Inferior parietal cortex (tissue), 1 donor: ENCODE results near the gene AADACL2.
"Not testable (repeated sequence)": the region's sequence is repeated elsewhere in the genome, so short reads cannot be mapped to it uniquely, and the experiment has no call there.

Experiments used
- DNase-seq: peaks from one replicate; pipeline ENCODE4 v3.0.0-alpha.2; 2016; ENCODE audit errors: extremely low spot score

The AADACL2 gene, protein sequence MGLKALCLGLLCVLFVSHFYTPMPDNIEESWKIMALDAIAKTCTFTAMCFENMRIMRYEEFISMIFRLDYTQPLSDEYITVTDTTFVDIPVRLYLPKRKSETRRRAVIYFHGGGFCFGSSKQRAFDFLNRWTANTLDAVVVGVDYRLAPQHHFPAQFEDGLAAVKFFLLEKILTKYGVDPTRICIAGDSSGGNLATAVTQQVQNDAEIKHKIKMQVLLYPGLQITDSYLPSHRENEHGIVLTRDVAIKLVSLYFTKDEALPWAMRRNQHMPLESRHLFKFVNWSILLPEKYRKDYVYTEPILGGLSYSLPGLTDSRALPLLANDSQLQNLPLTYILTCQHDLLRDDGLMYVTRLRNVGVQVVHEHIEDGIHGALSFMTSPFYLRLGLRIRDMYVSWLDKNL

DNA sequence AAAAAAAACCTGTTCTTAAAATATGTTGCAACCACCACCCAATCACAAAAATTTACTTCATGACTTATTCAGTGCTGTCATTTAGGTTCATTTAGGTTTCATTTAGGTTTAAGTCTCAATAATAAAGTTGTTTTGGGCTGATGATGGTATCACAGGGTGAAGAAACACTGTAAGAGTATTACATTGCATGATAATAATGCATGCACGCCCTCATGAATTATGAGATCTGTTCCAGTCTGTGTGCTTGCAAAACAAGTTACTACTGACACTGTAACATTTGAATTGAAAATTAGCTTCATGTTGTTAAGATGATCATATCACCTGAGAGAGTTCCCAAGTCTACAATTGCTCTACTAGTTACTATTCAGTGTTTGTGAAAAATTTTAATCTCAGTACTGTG is at the start of gene AADACL2:
AADACL2 (plus strand) TSS at position 315 of the 400 bp plus-strand sequence. CDS start 109 bp downstream, outside the sequence.
- DNase-seq: no peak

DNA sequence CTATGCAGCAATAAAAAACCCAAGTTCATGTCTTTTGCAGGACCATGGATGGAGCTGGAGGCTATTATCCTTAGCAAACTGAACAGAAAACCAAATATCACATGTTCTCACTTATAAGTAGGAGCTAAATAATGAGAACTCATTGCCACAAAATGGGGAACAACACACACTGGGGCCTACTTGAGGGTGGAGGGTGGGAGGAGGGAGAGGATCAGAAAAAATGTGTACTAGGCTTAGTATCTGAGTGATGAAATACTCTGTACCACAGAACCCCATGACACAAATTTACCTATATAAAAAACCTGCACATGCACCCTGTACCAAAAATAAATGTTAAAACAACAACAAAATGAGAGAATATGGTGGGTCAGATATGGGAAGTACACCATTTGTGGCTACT is 49.6 kb upstream of the AADACL2 start:
- DNase-seq: no peak

DNA sequence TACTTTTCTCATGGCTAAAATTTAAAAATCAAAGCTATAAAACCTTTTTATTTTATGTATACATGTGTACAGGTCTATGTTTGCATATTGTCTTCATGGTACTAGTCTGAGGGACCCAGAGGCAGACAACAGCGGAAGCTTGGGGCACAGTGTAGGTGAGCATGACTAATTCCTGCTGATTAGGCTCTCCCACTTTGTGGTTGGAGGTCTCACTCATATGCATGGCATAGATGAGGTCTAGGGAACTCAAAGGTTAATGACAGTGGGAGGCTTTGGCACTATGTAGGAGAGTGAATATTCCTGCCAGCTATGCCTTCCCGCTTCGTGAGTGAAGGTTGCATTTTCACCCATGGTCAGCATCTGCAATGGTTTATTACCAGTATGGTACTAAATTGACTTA is 47.5 kb upstream of the AADACL2 start:
- DNase-seq: no peak

DNA sequence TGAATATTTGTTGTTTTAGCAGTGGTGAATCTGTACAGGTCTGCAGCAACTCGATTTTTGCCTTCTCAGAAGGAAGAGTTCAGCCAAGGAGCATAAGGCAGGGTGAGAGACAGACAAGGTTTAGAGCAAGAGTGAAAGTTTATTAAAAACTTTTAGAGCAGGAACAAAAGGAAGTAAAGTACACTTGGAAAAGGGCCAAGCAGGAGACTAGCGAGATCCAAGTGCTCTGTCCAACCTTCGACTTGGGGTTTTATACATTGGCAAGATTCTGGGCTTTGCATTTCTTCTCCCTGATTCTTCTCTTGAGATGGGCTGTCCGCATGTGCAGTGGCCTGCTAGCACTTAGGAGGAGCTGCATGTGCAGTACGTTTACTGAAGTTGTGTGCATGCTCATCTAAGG is 46.7 kb upstream of the AADACL2 start:
- DNase-seq: no peak

DNA sequence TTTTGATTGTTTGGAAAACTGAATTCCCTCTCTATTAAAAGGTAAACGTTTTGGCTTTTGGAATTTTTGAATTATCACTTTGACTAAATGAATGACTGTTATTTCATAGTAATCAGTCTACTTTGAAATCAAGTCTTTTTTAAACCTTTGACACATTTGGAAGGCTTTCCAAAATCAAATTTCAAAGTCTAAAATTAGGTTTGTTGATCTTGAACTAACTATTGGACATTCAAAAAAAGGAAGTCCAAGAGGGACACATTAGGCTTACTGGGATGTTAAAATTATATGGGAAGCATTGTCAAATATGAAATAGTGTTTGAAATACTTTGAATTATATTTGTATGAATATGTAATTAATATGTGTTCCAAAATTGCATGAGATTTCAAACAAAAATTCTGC is 45.2 kb upstream of the AADACL2 start:
- DNase-seq: no peak

DNA sequence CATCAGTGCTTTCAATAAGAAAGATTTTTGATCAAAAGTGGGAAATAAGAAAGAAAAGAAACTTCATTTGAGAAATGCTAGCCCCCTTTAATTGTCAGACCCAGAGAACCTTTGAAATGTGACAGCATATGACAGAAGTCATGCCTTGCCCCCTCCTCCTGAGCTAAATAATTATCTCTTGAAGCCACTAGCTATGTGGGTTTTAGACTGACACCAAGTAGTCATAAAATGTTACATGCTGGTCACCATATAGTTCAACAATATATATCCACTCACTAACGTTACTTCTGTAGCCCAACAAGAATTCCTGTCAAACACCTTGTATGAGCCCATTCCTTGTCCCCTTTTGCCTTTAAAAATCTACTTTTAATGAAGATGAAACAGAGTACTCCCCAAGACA is 43.1 kb upstream of the AADACL2 start:
- DNase-seq: no peak

DNA sequence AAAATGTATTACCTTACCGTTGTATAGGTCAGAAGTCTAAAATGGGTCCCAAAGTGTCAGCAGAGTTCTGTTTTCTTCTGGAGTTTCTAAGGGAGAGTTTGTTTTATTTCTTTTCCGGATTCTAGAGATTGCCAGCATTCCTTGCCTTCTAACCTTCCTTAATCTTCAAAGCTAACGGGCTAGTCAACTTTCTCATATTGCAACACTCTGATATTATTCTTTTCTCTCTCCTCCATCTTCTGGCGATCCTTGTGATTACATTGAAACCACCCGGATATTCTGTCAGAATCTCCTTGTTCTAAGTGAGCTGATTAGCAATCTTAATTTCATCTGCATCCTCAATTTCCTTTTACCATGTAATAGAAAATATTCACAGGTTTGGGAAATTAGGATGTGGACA is 36.2 kb upstream of the AADACL2 start:
- DNase-seq: no peak

DNA sequence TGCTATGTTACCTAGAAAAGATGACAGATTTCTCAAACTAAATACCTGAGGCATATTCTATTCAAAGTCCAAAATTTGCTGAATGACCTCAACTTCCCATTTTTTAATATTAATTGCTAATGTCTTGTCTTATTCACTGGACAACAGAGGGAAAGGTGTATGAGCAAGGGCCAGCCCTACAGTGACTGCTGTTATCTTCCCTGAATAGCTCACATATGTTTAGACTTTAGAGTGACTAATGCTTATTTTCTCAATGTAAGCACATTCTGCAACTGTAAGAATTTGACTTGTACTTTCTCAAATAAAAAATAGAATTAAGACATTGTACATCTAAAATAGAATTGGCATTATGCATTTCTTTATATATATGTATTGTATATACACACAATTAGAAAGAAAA is 26.5 kb upstream of the AADACL2 start:
- DNase-seq: no peak

DNA sequence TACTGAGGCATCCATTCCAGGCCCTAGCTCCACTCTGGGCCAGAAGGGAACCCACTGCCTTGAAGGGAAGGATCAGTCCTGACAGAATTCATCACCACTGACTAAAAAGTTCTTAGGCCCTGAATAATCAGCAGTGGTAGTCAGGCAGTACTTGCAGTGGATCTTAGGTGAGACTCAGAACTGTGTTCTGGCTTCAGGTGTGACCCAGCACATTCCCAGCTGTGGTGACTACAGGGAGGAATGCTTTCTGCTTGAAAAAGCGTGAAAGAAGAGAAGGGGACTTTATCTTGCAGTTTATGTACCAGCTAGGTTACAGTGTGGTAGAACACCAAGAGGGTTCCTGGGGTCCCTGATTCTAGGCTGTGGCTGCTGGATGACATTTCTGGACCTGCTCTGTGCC is 24.9 kb upstream of the AADACL2 start:
- no peak for DNase-seq

DNA sequence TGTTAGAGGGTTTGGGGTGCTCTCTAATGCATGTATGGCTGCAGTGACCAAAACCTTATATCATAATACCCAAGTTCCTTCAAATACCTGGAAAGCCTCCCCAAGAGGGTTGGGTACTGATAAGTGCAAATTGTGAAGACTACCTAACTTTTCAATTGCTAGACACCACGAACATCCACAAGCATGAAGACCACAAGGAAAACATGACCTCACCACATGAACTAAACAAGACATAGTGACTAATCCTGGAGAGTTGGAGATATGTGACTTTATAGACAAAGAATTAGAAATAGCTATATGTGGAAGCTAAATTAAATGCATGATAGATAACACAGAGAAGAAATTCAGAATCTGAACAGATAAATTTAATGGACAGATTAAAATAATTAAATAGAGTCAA is 23.9 kb upstream of the AADACL2 start:
- DNase-seq: no peak

DNA sequence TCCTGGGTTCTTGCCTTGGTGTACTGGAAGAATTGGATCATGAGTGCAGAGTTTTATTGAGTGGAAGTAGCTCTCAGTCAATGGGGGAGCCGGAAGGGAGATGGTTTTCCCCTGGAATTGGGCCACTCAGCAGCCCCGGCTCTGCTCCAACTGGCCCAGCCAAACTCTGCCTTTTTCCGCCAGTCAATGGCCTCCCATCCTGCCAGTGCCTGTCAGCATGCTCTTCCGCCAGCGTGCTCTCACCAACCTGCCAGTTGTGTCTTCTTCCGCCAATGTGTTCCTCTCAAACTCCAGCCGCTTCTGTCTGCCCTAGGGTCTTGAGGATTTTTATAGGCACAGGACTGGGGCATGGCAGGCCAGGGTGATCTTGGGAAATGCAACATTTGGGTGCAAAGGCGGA is 12.4 kb upstream of the AADACL2 start:
- DNase-seq: no peak

DNA sequence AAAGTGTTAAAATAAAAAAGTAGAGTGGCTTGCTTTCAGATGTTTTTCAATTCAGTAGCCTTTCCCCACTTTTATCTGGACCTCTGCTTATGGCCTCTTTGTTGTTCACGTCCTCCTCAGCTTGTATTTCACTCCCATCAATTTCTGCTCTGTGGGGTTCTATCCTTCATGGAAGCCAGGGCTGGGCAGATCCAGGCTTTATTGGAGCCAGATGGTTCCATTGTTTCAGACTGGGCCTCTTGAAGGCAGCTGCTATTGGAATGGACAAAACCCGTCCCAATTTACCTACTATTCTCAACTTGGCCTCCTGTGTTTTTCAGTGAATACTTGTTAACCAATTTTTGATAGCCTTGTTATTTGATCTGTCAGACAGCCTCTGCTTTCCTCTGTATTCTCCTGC is 10.9 kb upstream of the AADACL2 start:
- no peak for DNase-seq

DNA sequence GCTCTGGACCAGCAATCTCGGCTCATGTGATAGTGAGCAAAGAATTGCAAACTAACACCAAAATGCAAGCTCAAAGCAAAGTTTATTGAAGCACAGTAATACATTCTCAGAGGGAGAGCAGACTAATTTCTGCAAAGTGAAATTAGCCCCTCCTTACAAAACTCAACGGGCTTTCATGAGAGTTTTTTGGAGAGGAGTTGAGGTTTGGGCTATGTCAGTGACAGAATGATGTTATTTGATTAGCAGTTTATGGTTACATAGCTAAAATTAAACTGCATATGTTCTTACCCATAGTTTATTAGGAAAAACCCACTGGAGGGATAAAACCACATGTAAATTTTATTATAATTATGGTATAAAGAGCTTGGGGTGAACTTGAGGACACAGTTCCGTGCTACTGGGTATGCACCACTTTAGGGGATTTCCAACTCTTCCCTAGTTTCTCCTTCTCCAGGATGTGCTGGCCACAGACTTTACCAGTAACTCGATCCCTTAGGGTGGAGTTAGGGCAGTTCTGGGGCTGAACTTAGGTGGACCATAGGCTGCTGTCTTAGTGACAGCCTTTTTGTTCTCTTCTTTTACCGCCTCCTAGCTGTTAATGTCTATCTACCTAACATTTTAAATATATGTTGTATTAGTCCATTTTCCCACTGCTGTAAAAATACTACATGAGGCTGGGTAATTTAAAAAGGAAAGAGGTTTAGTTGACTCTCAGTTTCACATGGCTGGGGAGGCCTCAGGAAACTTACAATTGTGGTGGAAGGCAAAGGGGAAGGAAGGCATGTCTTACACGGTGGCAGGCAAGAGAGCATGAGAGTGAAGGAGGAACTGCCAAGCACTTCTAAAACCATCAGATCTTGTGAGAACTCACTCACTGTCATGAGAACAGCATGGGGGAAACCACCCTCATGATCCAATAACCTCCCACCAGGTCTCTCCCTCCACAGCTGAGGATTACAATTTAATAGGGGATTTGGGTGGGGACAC is 8.9 kb upstream of the AADACL2 start:
- no peak for DNase-seq

DNA sequence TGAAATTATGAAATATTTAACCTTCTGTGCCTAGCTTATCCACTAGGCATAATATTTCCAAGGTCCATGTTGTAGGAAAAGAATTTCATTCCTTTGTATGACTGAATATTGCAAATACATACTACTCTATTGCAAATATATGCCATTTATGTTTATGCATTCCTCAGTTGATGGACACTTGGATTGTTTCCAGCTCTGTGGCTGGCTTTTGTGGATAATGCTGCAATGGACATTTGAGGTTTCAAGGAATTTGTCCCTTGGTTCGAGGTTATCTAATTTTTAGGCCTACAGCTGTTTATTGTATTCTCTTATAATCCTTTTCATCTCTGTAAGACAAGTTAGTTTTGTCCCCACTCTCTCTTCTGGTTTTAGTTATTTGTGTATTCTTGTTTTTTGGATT is 7.7 kb upstream of the AADACL2 start:
- DNase-seq: peak; percentile 9

DNA sequence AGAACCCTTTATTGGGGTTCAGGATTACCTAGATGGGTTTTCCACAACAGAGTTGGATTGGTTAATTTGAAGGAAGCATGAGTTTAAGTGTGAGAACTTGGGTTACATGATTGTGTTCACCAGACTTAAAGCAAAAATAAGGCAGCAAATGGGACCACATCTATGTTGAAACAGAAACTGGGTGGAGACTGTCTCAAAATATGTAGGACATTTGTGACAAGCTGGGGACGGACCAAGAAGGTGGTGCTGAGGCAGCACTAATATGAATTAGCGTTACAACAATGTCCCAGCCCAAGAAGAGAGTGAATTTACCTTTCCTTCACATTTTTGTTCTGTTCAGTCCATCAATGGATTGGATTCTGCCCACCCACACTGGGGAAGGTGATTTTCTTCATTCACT is 866 bp upstream of the AADACL2 start:
- DNase-seq: no peak

DNA sequence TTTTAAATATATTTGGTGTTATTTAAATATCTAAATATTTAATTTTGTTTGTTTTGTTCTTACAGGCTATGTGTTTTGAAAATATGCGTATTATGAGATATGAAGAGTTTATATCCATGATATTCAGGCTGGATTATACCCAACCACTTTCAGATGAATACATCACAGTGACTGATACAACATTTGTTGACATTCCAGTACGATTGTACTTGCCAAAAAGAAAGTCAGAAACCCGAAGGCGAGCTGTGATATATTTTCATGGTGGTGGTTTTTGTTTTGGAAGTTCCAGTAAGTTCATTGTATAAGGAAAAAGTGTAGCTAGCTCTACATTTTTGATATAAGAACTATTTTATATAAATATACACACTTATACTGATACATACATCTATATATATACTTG is 6.9 kb downstream of the AADACL2 start:
- no peak for DNase-seq

DNA sequence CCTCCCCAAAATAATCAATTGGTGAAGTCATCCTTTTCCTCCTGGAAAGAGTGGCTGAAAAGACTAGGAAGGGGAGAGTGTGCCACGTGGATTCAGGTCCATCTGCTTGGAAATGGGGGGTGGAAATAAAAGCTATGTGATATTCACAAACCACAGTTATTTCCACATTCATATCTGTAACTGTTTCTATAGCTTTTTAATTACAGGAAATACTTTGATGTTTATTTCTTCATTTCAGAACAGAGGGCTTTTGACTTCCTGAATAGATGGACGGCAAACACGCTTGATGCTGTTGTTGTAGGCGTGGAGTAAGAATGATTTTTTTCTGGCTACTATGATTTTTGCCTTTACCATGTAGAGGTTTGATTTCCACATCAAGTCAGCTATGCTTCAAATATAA is 10.1 kb downstream of the AADACL2 start:
- no peak for DNase-seq

DNA sequence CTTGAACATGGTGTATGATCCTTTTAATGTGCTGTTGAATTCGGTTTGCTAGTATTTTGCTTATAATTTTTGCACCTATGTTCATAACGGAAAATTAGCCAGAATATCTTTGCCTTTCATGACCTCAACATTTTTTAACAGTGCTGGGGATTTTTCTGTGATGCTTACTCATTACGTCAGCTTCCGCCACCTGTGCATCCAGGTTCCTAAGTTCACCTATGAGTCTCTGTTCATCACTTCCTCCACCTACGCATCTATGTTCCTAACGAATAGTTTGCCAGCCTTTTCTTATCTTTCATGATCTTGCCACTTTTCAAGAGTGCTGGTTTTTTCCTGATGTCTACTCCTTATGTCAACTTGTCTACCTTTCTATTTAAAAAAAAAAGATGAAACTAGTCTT is 16.5 kb downstream of the AADACL2 start:
- no peak for DNase-seq

DNA sequence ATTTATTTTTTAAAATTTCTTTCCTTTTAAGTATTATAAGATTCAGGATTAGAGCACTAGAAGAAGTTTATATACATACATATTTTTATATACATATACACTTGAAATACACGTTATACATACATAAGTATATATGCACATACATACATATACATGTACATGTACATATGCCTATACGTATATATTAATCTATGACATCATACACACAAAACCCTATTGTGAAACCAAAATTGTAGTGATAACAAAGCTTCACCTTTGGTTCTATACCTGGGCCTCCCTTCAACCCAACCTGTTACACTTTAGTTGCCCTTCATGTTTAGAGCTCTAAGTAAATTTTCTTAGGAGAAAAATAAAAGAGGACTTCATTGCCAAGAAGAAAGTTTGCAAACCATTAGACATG is 17.0 kb downstream of the AADACL2 start:
- DNase-seq: no peak

DNA sequence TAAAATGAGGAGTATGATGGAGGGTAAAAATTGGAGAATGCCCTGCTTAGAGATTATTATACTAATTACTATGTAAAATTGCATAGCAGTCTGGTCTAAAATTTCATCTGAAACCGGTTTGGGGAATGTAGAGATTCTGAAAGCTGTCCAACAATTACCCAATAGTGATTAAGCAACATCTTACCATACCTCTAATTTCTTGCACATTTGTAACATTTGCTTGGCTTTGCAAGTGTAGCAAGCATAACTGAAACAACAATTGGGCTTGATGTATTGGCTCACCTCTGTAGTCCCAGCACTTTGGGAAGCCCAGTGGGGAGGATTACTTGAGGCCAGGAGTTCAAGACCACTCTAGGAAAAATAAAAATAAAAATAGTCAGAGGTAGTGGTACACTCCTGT is 17.4 kb downstream of the AADACL2 start:
- DNase-seq: no peak

DNA sequence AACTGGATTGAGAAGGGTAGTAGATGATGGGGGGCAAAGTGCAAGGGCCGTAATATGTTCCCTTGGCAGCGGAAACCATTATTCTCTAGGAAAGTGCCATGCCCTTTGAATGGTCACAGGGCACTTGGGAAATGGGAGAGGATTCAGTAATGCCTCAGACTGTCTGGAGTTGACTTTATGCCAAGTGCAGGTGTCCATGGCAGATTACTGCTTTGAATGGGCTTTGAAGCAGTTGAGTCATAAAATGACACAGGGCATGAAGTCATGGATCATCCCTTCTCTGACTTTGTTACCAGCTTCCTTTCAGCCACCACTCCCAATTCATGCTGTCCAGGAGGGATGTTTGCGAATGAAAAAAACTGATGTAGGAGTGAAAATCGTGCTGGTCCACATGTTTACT is 20.1 kb downstream of the AADACL2 start:
- DNase-seq: no peak

DNA sequence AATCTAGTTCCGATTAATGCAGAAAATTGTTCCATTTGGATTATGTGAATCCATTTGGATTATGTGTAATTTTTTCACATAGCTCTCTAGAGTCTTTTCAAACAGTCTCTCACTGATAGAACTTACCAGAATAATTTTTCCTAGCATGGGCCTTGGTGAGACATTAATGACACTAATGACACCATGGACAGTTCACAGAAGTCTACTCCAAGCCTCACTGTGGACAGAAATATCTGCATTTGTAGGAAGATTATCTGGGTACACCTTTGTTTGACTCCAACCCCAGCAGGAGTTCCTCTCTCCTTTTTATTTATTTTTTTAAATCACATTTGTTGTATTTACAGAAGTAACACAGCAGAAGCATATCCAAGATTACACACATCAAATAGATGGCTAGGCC is 27.9 kb downstream of the AADACL2 start:
- no peak for DNase-seq

DNA sequence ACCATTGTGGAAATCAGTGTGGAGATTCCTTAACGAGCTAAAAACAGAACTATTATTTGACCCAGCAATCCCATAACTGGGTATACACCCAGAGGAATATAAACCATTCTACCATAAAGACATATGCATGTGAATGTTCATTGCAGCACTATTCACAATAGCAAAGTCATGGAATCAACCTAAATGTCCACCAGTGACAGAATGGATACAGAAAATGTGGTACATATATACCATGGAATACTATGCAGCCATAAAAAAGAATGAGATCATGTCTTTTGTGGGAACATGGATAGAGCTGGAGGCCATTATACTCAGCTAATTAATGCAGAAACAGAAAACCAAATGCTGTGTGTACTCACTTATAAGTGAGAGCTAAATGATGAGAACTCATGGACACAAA is 31.0 kb downstream of the AADACL2 start:
- DNase-seq: not testable (repeated sequence)
